GM10248 (cell line): ENCODE results near the gene ADAMTS1.

Experiments
- CTCF ChIA-PET: fragments of 300-600 bp; sonication (Branson Sonifier 250); formaldehyde crosslinking; extraction: SDS; loops from one replicate; lab custom pipeline; 2021; ENCODE audit warnings: antibody characterized with exemption; lab: Yijun Ruan, JAX
- POLR2A ChIA-PET: fragments of 350-650 bp; sonication (Branson Sonifier 250); formaldehyde crosslinking; extraction: SDS; loops from one replicate; lab custom pipeline; 2020; ENCODE audit warnings: antibody characterized with exemption; lab: Yijun Ruan, JAX
- DNase-seq: peaks from one replicate; pipeline ENCODE4 v3.0.0; 2012; ENCODE audit errors: extremely low spot score
- CTCF ChIP-seq: IDR thresholded peaks from 2 replicates; pipeline ENCODE4 v1.5.1; 2012; ENCODE audit warnings: mild to moderate bottlenecking, low read depth; ENCODE audit errors: extremely low read depth, missing control alignments, control extremely low read depth

ADAMTS1 gene

GRCh38 chr21:26852423-26852822 lies 7.2 kb upstream of the ADAMTS1 start:
- POLR2A ChIA-PET, result no interaction called here
- TF ChIP-seq CTCF, result no peak
- DNase-seq, result no peak
- CTCF ChIA-PET, result interaction anchor here (1.7 to 4.0 kb wide), 2 partner anchors 848 to 1893 kb away, joined by 10 to 38 read pairs; no protein-coding TSS in a partner anchor

GRCh38 chr21:26851109-26851944 lies 6.1 kb upstream of the ADAMTS1 start:
- CTCF ChIA-PET, result interaction anchor here (0.8 to 4.0 kb wide), 3 partner anchors 12 to 1894 kb away, joined by 3 to 38 read pairs (median 11); no protein-coding TSS in a partner anchor
- no peak for DNase-seq

GRCh38 chr21:26850116-26850643 lies 5.0 kb upstream of the ADAMTS1 start:
- no peak for DNase-seq
- ChIA-PET POLR2A (no interaction called here), CTCF (interaction anchor here (0.8 to 4.0 kb wide), 3 partner anchors 11 to 1895 kb away, joined by 3 to 38 read pairs (median 11); no protein-coding TSS in a partner anchor)
- peak; percentile 38 for TF ChIP-seq CTCF

More at GRCh38 chr21:26851109-26851944, 6.1 kb upstream of the ADAMTS1 start:
- POLR2A ChIA-PET, result no interaction called here
- TF ChIP-seq CTCF, result no peak

- CTCF ChIA-PET, result interaction anchor here (0.7 to 5.7 kb wide), 4 partner anchors 17 to 1899 kb away, joined by 3 to 46 read pairs (median 5); no protein-coding TSS in a partner anchor
- peak; percentile 36 for TF ChIP-seq CTCF
- POLR2A ChIA-PET, result no interaction called here
- DNase-seq, result no peak
Measured at GRCh38 chr21:26849428-26850115, 4.4 kb upstream of the ADAMTS1 start.

- DNase-seq, result no peak
- POLR2A ChIA-PET, result no interaction called here
- CTCF ChIA-PET, result interaction anchor here (1.1 to 5.7 kb wide), 3 partner anchors 9 to 1897 kb away, joined by 3 to 46 read pairs (median 5); no protein-coding TSS in a partner anchor
- no peak for TF ChIP-seq CTCF
Measured at GRCh38 chr21:26847921-26848320, 2.7 kb upstream of the ADAMTS1 start.

GRCh38 chr21:26847002-26847401 lies 1.8 kb upstream of the ADAMTS1 start:
- CTCF ChIA-PET, result interaction anchor here (1.5 to 5.7 kb wide), 2 partner anchors 854 to 1898 kb away, joined by 5 to 46 read pairs; no protein-coding TSS in a partner anchor
- DNase-seq, result no peak
- POLR2A ChIA-PET, result no interaction called here
- TF ChIP-seq CTCF, result no peak
